HG02642 (cell line): Measurements from ENCODE around the gene HASPIN.

Experiments
- ATAC-seq: cut with Tn5 transposase; IDR thresholded peaks from one replicate; pipeline ENCODE4 v1.9.1; 2021; ENCODE audit warnings: mild to moderate bottlenecking; ENCODE audit not compliant: unreplicated experiment, poor library complexity

HASPIN gene

GRCh38 chr17:3761036-3761917 is 37.6 kb downstream of the HASPIN start:
- no peak for ATAC-seq

GRCh38 chr17:3761918-3762380 is 38.2 kb downstream of the HASPIN start:
- no peak for ATAC-seq

- peak; percentile 51 for ATAC-seq
These were observed 39.4 kb downstream of the HASPIN start for GRCh38 chr17:3762922-3763776.

- no peak for ATAC-seq
These were observed 40.1 kb downstream of the HASPIN start for GRCh38 chr17:3763777-3764170.

- ATAC-seq = no peak
These were observed 42.3 kb downstream of the HASPIN start for GRCh38 chr17:3765981-3766380.

- ATAC-seq = no peak
These were observed 43.1 kb downstream of the HASPIN start for GRCh38 chr17:3766779-3767178.

- no peak for ATAC-seq
These were observed 44.6 kb downstream of the HASPIN start for GRCh38 chr17:3768341-3768740.

GRCh38 chr17:3768769-3769168 is 45.1 kb downstream of the HASPIN start:
- no peak for ATAC-seq

- ATAC-seq = no peak
These were observed 46.8 kb downstream of the HASPIN start for GRCh38 chr17:3770466-3770865.

- ATAC-seq = no peak
These were observed 47.4 kb downstream of the HASPIN start for GRCh38 chr17:3771140-3771539.

GRCh38 chr17:3772764-3773163 is 49.1 kb downstream of the HASPIN start:
- no peak for ATAC-seq

GRCh38 chr17:3773511-3773910 is 49.8 kb downstream of the HASPIN start:
- no peak for ATAC-seq

- no peak for ATAC-seq
These were observed 50.3 kb downstream of the HASPIN start for GRCh38 chr17:3773966-3774365.
